Epithelial cell of proximal tubule (primary cell): ENCODE data around the gene NTMT2. TPM values are rescaled to one million over a fixed set of nuclear protein-coding genes. Genes with fewer than 3 reads are reported as not detected.
A peak's percentile ranks its signal among the peaks of the same experiment; 100 is the strongest.
"Not testable (repeated sequence)": the region's sequence is repeated elsewhere in the genome, so short reads cannot be mapped to it uniquely, and the experiment has no call there.

Source experiments
- DNase-seq: peaks from one replicate; pipeline ENCODE4 v3.0.0-alpha.2; 2011; ENCODE audit warnings: low read depth
- H3K4me3 ChIP-seq: 2 replicates; pipeline ENCODE4 v1.5.1; 2011; ENCODE audit warnings: low read depth, mild to moderate bottlenecking, low read length
- CTCF ChIP-seq: conservative IDR thresholded peaks from 2 replicates; pipeline ENCODE4 v1.5.1; 2012; ENCODE audit warnings: low read depth, mild to moderate bottlenecking, low read length
- total RNA-seq: library from RNA; depleted of rRNA; stranded (reverse); fragments of >200 nt; gene quantifications from 2 replicates; pipeline ENCODE4 v1.2.3, GENCODE V29; 2015

Gene NTMT2
- total RNA-seq, 1 donor from 2014 or later, result not detected

DNA sequence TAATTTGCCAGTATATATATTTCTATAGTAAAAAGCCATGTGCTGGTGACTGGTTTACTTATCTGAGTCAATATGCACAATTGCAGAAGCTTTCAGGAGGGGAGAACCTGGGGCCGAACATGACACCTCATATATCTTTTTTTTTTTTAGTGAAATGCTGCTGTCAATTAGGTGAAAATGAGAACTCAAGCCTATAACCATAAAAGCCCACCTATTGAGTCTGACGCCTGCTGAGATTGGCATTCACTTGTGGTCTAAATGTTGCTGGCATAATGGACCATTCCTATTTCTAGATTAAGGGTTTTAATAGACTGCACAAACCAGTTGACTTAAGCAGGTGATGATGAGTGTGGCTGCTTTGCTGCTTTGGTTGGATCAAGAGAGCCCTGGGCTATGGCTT is 10.8 kb downstream of the NTMT2 start:
- TF ChIP-seq CTCF, result no peak
- no peak overlapping the region for H3K4me3 ChIP-seq

GRCh38 chr1:170157820-170158219 is 12.1 kb downstream of the NTMT2 start:
- DNase-seq, result no peak
- H3K4me3 ChIP-seq, result no peak overlapping the region
- TF ChIP-seq CTCF, result no peak

More for the DNA sequence above, 10.8 kb downstream of the NTMT2 start:
- no peak for DNase-seq

DNA sequence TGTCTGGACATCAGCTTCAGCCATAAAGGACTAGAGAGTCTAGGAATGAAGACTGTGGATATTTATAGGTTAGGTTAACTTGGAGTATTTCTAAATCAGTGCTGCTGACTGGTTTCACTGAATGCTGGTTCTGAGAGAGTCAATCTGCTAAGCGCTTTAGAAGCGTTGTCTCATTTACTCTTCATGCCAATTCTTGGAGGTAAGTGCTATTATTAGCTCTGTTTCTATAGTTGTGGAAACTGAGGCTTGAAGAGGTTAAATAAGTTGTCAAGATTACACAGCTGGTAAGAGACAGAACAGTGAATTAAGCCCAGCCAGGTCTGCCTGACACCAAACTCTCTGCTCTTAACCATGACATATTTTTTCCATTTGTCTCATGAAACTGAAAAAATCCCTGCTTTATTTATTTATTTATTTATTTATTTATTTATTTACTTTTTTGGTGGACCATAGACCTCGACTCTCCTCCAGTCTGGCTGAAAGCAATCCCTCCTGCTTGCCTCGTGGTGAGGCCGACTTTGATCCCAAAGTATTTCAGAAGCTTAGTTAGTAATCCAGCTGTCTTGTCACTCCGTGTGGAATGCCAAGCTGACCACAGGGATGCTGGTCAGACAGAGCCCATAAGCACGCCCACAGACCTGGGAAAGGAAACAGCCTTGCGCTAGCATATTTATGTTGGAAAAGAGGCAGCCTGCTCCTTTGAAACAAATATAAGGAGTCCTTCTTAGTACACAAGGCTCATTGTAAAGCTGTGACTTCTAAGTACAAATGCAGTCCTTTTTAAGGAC is 16.9 kb downstream of the NTMT2 start:
- no peak overlapping the region for H3K4me3 ChIP-seq
- TF ChIP-seq CTCF, result no peak
- peak; percentile 18 for DNase-seq

DNA sequence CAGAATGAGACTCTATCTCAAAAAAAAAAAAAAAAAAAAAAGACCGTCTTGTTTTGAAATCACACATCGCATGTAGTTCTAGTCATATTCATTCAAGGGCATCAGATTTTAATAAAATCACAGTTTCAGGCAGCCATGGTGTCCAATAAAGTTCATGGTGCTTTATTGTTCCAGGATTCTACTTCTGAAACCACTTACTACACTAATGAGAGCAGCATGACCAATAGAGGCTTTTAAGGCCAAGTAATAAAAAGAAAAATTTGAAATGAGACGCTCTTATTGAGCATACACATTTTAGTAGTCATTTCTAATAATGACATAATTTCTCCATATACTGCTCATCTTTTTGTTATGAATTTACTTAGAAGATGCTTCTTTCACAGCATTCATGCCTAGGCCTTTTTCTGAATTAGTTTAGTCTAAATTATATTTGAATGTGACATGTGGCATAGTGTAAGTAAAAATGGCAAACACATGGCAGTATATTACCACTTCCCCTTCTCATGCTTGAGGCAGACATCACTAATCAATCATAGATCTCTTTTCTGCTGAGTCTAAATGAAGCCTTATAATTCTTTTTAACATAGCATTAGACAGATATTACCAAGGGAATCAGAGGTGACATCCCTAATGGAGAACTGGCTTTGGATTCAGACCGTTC is 18.5 kb downstream of the NTMT2 start:
- no peak for DNase-seq
- no peak for TF ChIP-seq CTCF
- H3K4me3 ChIP-seq, result no peak overlapping the region

- H3K4me3 ChIP-seq, result no peak overlapping the region
- no peak for DNase-seq
- TF ChIP-seq CTCF, result no peak
Observed at GRCh38 chr1:170166518-170167180, 20.9 kb downstream of the NTMT2 start.

DNA sequence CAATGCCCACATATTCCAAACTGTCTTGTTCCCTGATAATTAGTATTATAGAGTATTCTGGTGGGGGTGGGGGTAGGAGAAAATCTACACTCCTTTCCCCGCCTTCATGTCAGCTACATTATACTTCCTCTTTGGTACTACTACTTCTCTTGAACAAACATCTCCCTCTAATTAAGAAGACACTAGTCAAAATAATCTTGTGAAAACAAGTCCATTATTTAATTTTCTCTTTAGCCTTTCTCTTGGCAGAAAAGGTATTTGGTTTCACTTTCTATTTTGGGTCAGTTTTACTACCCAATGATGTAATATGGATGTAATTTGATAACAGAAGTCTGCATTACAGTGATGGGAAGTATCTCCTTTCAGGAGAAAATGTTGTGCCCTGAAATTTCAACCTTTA is 22.5 kb downstream of the NTMT2 start:
- H3K4me3 ChIP-seq, result no peak overlapping the region
- no peak for TF ChIP-seq CTCF
- DNase-seq, result no peak

DNA sequence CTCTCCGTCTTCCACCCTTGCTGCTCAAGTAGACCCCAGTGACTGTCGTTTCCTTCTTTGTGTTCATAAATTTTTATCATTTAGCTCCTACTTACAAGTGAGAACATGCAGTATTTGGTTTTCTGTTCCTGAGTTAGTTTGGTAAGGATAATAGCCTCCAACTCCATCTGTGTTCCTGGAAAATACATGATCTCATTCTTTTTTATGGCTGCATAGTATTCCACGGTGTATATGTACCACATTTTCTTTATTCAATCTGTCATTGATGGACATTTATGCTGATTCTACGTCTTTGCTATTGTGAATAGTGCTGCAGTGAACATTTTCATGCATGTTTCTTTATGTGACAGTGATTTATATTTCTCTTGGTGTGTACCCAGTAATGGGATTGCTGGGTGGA is 24.8 kb downstream of the NTMT2 start:
- H3K4me3 ChIP-seq, DNase-seq: not testable (repeated sequence)
